HCEC 1CT (cell line): ENCODE results near the gene AGBL1.

Experiments used
- DNase-seq: peaks from one replicate; pipeline ENCODE4 v3.0.0-alpha.2; 2017

Gene AGBL1

GRCh38 chr15:86255247-86255646 is 175.6 kb downstream of the AGBL1 start:
- no peak for DNase-seq

GRCh38 chr15:86256628-86257027 is 177.0 kb downstream of the AGBL1 start:
- no peak for DNase-seq

- DNase-seq, result no peak
Observed at GRCh38 chr15:86259589-86259988, 179.9 kb downstream of the AGBL1 start.

- no peak for DNase-seq
Observed at GRCh38 chr15:86263230-86263629, 183.6 kb downstream of the AGBL1 start.

GRCh38 chr15:86266896-86267484 is 187.3 kb downstream of the AGBL1 start:
- DNase-seq, result no peak

DNA sequence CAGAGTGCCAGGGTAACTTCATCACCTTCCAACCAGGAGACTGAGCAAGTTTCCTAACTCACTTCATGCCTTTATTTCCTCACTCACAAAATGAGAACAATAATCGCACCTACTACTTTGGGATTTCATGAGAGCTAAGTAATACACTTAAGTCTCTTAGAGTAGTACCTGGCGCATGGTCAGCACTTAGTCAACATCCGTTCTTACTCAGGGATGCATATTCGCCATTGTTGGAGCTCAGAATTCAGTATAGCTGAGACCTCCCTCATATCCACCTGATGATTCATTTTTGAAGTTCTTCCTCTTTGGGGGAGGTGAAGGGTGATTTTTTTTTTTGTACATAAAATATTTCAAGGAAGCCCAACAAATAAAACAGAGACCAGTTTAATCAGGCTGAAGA is 188.2 kb downstream of the AGBL1 start:
- no peak for DNase-seq

DNA sequence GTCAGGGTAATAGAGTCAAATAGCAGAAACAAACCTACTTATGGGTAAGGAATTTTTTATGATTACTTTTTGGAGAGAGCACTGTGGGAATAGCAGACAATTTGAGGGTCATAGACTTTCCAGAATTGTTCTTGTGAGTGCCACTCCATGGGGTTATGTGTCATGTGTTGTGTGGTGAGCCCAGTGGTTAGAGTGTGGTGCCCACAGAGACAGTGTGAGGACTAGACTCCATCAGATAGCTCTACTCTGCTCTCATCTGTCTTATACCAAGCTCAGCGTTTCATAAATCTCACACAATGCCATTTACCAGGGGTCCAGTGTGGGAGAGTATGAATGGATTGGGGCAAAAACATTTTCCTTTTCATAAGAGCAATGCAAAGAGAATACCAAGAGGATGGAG is 188.9 kb downstream of the AGBL1 start:
- no peak for DNase-seq

- DNase-seq, result no peak
Observed at GRCh38 chr15:86273309-86273708, 193.6 kb downstream of the AGBL1 start.

GRCh38 chr15:86275361-86275760 is 195.7 kb downstream of the AGBL1 start:
- no peak for DNase-seq

DNA sequence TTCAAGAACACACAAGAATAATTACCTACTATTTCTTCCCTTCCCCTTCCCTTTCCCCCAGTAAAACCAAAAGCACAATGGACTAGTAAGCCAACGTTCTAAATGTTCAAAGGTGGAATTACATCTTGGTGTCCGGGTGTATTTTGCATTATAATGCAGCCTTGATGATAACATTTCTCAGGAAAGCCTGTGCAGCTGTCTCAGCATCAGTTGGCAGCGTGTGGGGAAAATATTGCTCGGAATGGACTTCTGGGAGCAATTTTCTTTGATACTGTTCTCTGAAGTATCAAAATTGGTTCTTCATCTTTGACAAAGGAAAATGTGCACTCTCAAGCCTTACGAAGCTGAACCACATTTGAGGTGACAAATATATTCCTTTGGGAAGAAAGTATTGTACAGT is 198.9 kb downstream of the AGBL1 start:
- DNase-seq, result no peak

DNA sequence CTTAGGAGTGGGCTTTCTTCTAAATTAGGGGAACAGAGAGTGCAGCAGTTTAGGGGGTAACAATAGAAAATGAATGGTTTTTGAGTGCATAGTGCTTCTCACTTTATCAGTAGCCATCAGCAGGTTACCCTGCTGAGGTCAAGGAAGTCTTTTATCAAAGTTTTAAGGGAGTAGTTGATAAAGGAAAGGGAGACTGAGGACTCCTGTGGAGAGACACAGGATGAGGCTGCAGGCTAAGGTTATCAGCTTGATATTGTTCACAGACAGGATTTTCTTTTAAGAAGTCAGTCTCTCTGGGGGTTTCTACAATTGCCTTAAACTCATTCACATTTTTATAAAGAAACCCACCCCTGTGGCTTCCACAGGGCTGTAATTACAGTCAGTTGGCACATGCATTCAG is 205.0 kb downstream of the AGBL1 start:
- DNase-seq, result no peak

GRCh38 chr15:86295511-86295910 is 215.8 kb downstream of the AGBL1 start:
- DNase-seq, result no peak

DNA sequence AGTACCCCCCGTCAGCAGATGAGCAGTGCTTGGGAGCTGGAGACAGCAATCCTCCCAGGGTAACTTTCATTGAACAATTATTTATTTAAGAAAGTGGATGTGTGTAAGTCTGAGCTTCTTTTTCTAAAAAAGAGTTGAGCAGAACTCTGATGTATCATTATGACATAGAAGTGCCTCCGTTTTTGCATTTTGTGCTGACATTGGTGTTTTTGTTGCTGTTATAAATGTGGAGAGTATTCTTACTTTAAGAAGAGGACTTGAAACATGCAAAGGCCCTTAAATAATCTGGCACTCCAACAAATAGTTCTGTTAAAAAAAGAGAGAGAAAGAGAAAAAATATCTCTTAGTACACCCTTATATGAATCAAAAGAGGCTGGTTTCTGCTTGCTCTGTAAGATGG is 217.1 kb downstream of the AGBL1 start:
- no peak for DNase-seq

- no peak for DNase-seq
Observed at GRCh38 chr15:86300390-86301125, 220.9 kb downstream of the AGBL1 start.

- no peak for DNase-seq
Observed at GRCh38 chr15:86311568-86312280, 232.1 kb downstream of the AGBL1 start.

- no peak for DNase-seq
Observed at GRCh38 chr15:86312486-86312885, 232.8 kb downstream of the AGBL1 start.

DNA sequence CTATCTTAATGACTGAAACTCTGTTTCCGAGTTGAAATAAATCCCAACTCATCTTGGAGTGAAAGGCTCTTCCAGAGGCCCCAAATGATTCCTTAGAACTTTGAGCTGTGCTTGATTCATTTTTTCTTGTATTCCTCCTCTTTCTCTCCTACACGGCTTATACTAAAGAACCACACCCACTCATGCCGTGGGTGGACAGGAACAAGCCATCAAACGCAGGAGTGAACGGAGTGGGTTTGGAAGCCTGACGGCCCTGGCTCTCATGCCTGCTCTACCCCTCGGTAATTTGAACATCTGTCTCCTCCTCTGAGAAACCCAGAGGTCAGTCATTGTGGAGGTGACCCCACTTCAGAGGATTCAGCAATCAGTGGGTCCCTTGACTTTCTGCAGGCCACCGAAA is 236.5 kb downstream of the AGBL1 start:
- no peak for DNase-seq

GRCh38 chr15:86316726-86317383 is 237.2 kb downstream of the AGBL1 start:
- no peak for DNase-seq

DNA sequence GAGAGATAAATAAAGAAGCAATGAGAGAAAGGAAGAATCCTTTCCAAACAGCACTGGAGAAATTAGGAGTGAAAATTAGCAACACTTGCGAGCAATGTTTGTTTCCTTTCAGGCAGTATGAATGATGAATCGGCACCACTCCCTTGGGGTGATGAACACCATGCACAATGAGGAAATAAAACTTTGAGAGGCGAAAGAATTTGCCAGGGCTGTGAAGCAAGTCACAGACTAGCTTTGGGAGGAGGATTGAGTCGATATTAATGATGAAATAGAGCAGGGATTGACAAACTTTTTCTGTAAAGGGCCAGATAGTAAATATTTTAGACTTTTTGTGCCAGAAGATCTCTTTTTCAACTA is 237.7 kb downstream of the AGBL1 start:
- DNase-seq, result no peak

DNA sequence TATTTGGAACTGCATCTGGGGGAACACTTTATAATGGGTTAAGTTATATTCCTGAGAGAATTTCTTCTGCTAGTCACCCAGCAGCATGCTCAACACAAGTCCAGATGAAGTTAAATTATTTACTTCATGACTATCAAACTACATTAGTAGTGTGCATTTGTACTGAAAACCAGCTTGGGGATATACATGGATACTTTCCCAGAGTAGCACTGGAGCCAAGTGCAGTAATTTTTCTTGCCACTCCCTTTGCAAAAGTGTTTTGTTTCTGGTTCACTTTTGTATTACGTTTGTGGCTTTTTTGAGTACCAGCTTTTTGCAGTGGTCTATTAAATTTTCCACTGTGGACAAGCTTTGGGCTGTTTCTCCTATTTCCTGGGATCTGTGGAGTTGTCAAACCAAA is 243.0 kb downstream of the AGBL1 start:
- DNase-seq, result no peak

GRCh38 chr15:86327230-86327865 is 247.7 kb downstream of the AGBL1 start:
- no peak for DNase-seq

DNA sequence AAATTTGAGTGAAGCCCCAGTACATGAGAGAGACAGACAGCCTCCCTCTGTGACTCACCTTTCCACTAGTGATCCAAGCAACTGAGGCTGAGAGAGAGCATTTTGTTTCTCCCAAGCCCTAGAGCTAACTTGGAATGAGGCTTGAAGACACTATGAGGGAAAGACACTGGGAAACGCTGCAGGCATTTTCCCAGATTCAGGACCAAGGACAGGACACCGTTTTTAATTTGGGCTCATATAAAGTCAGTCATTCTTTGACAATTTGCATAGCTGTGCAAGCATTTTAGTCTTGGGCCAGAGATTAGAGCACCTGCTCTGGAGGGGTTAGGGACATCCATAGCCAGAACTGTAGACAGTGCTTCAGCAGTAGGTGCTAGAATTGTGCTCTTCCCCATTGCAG is 249.0 kb downstream of the AGBL1 start:
- no peak for DNase-seq

DNA sequence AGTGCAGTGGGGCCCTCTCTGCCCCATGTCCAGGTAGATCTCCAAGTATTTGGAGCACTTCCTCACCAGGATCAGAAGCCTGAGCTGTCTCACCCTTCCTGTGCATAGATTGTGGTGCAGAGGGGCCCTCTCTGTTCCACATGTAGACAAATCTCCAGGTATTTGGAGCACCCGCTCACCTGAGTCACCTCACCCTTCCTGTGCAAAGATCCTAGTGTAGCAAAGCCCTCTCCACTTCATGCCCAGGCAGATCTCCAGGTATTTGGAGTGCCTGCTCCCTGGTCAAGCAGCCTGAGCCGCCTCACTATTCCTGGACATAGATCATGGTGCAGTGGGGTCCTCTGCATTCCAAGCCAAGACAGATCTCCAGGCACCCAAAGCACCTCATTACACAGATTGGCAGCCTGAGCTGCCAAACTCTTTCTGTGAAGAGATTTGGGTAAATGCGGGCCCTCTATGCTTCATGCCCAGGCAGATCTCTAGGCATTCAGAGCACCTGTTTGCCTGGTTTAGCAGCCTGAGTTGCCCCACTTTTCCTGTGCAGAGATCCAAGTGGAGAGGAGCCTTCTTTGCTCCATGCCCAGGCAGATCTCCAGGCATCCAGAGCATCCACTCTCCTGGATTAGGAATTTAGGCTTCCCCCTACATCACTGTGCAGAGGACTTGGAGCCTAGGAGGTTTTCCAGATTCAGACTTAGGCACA is 249.8 kb downstream of the AGBL1 start:
- DNase-seq, result no peak
